Measurements from ENCODE around the gene LCE7A.

- TF ChIP-seq, protein P1, sequence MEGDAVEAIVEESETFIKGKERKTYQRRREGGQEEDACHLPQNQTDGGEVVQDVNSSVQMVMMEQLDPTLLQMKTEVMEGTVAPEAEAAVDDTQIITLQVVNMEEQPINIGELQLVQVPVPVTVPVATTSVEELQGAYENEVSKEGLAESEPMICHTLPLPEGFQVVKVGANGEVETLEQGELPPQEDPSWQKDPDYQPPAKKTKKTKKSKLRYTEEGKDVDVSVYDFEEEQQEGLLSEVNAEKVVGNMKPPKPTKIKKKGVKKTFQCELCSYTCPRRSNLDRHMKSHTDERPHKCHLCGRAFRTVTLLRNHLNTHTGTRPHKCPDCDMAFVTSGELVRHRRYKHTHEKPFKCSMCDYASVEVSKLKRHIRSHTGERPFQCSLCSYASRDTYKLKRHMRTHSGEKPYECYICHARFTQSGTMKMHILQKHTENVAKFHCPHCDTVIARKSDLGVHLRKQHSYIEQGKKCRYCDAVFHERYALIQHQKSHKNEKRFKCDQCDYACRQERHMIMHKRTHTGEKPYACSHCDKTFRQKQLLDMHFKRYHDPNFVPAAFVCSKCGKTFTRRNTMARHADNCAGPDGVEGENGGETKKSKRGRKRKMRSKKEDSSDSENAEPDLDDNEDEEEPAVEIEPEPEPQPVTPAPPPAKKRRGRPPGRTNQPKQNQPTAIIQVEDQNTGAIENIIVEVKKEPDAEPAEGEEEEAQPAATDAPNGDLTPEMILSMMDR (IDR thresholded peaks at IDR 0.05) = no peak
- TF ChIP-seq POLR2A (IDR thresholded peaks at IDR 0.05) (no peak), POLR2AphosphoS5 (IDR thresholded peaks at IDR 0.05) (no peak)
These were observed 6.5 kb downstream of the LCE7A start for GRCh38 chr1:152866321-152866720.

All from sigmoid colon (tissue), 4 donors.